Fibroblast of mammary gland (primary cell): ENCODE data around the gene AFG3L2.

Experiments used
- DNase-seq: peaks from one replicate; pipeline ENCODE4 v3.0.0-alpha.2; 2010; ENCODE audit warnings: low read depth
- H3K4me3 ChIP-seq: 2 replicates; pipeline ENCODE4 v1.5.1; 2011; ENCODE audit warnings: low read depth, mild to moderate bottlenecking, low read length, moderate library complexity; ENCODE audit not compliant: control insufficient read depth
- CTCF ChIP-seq: conservative IDR thresholded peaks from 2 replicates; pipeline ENCODE4 v1.5.1; 2011; ENCODE audit warnings: low read depth, low read length, inconsistent platforms; ENCODE audit not compliant: control insufficient read depth, insufficient read depth

AFG3L2 gene

GRCh38 chr18:12335503-12335902, 41.5 kb downstream of the AFG3L2 start:
- no peak for DNase-seq
- H3K4me3 ChIP-seq: no peak overlapping the region
- TF ChIP-seq CTCF: no peak

GRCh38 chr18:12334863-12335262, 42.2 kb downstream of the AFG3L2 start:
- H3K4me3 ChIP-seq: no peak overlapping the region
- DNase-seq: no peak
- no peak for TF ChIP-seq CTCF

- no peak overlapping the region for H3K4me3 ChIP-seq
- no peak for DNase-seq
- no peak for TF ChIP-seq CTCF
Observed at GRCh38 chr18:12334366-12334808, 42.6 kb downstream of the AFG3L2 start.

- no peak for DNase-seq
- TF ChIP-seq CTCF: no peak
- no peak overlapping the region for H3K4me3 ChIP-seq
Observed at GRCh38 chr18:12333506-12334290, 43.3 kb downstream of the AFG3L2 start.

- H3K4me3 ChIP-seq: no peak overlapping the region
- TF ChIP-seq CTCF: no peak
- no peak for DNase-seq
Observed at GRCh38 chr18:12330766-12331165, 46.3 kb downstream of the AFG3L2 start.

GRCh38 chr18:12329125-12329698, 47.8 kb downstream of the AFG3L2 start:
- TF ChIP-seq CTCF: no peak
- no peak for DNase-seq
- H3K4me3 ChIP-seq: no peak overlapping the region
